ENCODE measurements around the gene DDX3X.

Gene DDX3X

GRCh38 chrX:41327341-41327740, 6.6 kb upstream of the DDX3X start:
- Histone ChIP-seq H3K27me3 (ENCODE audit: control insufficient read depth, insufficient read depth, low read length) (no peaks in the 10 kb centered on the region), H3K4me1 (ENCODE audit: control insufficient read depth, insufficient read depth, low read length) (peaks cover 2% of the 10 kb centered on the region), H3K9me3 (ENCODE audit: control insufficient read depth, insufficient read depth, low read length) (no peaks in the 10 kb centered on the region), H3K27ac (ENCODE audit: low read length) (no peak overlapping the region), H3K4me3 (ENCODE audit: low read length) (no peak overlapping the region), H3K36me3 (ENCODE audit: control insufficient read depth, insufficient read depth, low read length) (no peaks in the 10 kb centered on the region)
- WGBS (ENCODE audit: insufficient coverage, insufficient read length): no CpG with 5 or more reads among the region's 3 CpGs
- DNase-seq (ENCODE audit: low read depth, low spot score): no peak

GRCh38 chrX:41329101-41329500, 4.9 kb upstream of the DDX3X start:
- H3K36me3 ChIP-seq (ENCODE audit: control insufficient read depth, insufficient read depth, low read length): no peaks in the 10 kb centered on the region
- no peaks in the 10 kb centered on the region for H3K9me3 ChIP-seq (ENCODE audit: control insufficient read depth, insufficient read depth, low read length)
- no peak for DNase-seq (ENCODE audit: low read depth, low spot score)
- no peak overlapping the region for H3K4me3 ChIP-seq (ENCODE audit: low read length)
- H3K4me1 ChIP-seq (ENCODE audit: control insufficient read depth, insufficient read depth, low read length): peaks cover 2% of the 10 kb centered on the region
- H3K27me3 ChIP-seq (ENCODE audit: control insufficient read depth, insufficient read depth, low read length): no peaks in the 10 kb centered on the region
- no CpG with 5 or more reads among the region's 3 CpGs for WGBS (ENCODE audit: insufficient coverage, insufficient read length)
- H3K27ac ChIP-seq (ENCODE audit: low read length): no peak overlapping the region

- Histone ChIP-seq H3K27me3 (ENCODE audit: control insufficient read depth, insufficient read depth, low read length) (no peaks in the 10 kb centered on the region), H3K36me3 (ENCODE audit: control insufficient read depth, insufficient read depth, low read length) (no peaks in the 10 kb centered on the region), H3K4me1 (ENCODE audit: control insufficient read depth, insufficient read depth, low read length) (peaks cover 2% of the 10 kb centered on the region), H3K4me3 (ENCODE audit: low read length) (no peak overlapping the region), H3K9me3 (ENCODE audit: control insufficient read depth, insufficient read depth, low read length) (no peaks in the 10 kb centered on the region), H3K27ac (ENCODE audit: low read length) (no peak overlapping the region)
- no CpG with 5 or more reads among the region's 4 CpGs for WGBS (ENCODE audit: insufficient coverage, insufficient read length)
- DNase-seq (ENCODE audit: low read depth, low spot score): no peak
These were observed 2.0 kb upstream of the DDX3X start for GRCh38 chrX:41332005-41332404.

- no peak overlapping the region for H3K27ac ChIP-seq (ENCODE audit: low read length)
- no peaks in the 10 kb centered on the region for H3K9me3 ChIP-seq (ENCODE audit: control insufficient read depth, insufficient read depth, low read length)
- no peaks in the 10 kb centered on the region for H3K27me3 ChIP-seq (ENCODE audit: control insufficient read depth, insufficient read depth, low read length)
- WGBS (ENCODE audit: insufficient coverage, insufficient read length): no CpG with 5 or more reads among the region's 30 CpGs
- no peak for DNase-seq (ENCODE audit: low read depth, low spot score)
- no peaks in the 10 kb centered on the region for H3K36me3 ChIP-seq (ENCODE audit: control insufficient read depth, insufficient read depth, low read length)
- peaks cover 2% of the 10 kb centered on the region for H3K4me1 ChIP-seq (ENCODE audit: control insufficient read depth, insufficient read depth, low read length)
- peak overlapping the region; percentile 66; the same call in 1 of the 2 replicates for H3K4me3 ChIP-seq (ENCODE audit: low read length)
These were observed 1.5 kb upstream of the DDX3X start for GRCh38 chrX:41332408-41333002.

GRCh38 chrX:41333003-41333743, 789 bp upstream of the DDX3X start:
- Histone ChIP-seq H3K4me1 (ENCODE audit: control insufficient read depth, insufficient read depth, low read length) (peaks cover 2% of the 10 kb centered on the region), H3K27me3 (ENCODE audit: control insufficient read depth, insufficient read depth, low read length) (no peaks in the 10 kb centered on the region), H3K36me3 (ENCODE audit: control insufficient read depth, insufficient read depth, low read length) (no peaks in the 10 kb centered on the region), H3K27ac (ENCODE audit: low read length) (no peak overlapping the region), H3K9me3 (ENCODE audit: control insufficient read depth, insufficient read depth, low read length) (no peaks in the 10 kb centered on the region), H3K4me3 (ENCODE audit: low read length) (peak overlapping the region; percentile 95; the same call in 1 of the 2 replicates)
- DNase-seq (ENCODE audit: low read depth, low spot score): peak; percentile 45
- no CpG with 5 or more reads among the region's 64 CpGs for WGBS (ENCODE audit: insufficient coverage, insufficient read length)

- no CpG with 5 or more reads among the region's 77 CpGs for WGBS (ENCODE audit: insufficient coverage, insufficient read length)
- Histone ChIP-seq H3K9me3 (ENCODE audit: control insufficient read depth, insufficient read depth, low read length) (no peaks in the 10 kb centered on the region), H3K27me3 (ENCODE audit: control insufficient read depth, insufficient read depth, low read length) (no peaks in the 10 kb centered on the region), H3K4me3 (ENCODE audit: low read length) (peak overlapping the region; percentile 95), H3K4me1 (ENCODE audit: control insufficient read depth, insufficient read depth, low read length) (peaks cover 2% of the 10 kb centered on the region), H3K36me3 (ENCODE audit: control insufficient read depth, insufficient read depth, low read length) (no peaks in the 10 kb centered on the region), H3K27ac (ENCODE audit: low read length) (no peak overlapping the region)
- DNase-seq (ENCODE audit: low read depth, low spot score): no peak
These were observed 618 bp downstream of the DDX3X start for GRCh38 chrX:41334363-41335197.

- no peaks in the 10 kb centered on the region for H3K36me3 ChIP-seq (ENCODE audit: control insufficient read depth, insufficient read depth, low read length)
These were observed 1.4 kb downstream of the DDX3X start for GRCh38 chrX:41335198-41335957.

GRCh38 chrX:41335958-41336331, 2.0 kb downstream of the DDX3X start:
- Histone ChIP-seq H3K4me1 (ENCODE audit: control insufficient read depth, insufficient read depth, low read length) (peaks cover 2% of the 10 kb centered on the region), H3K27ac (ENCODE audit: low read length) (no peak overlapping the region), H3K4me3 (ENCODE audit: low read length) (peak overlapping the region; percentile 95; the same call in 1 of the 2 replicates), H3K36me3 (ENCODE audit: control insufficient read depth, insufficient read depth, low read length) (no peaks in the 10 kb centered on the region), H3K27me3 (ENCODE audit: control insufficient read depth, insufficient read depth, low read length) (no peaks in the 10 kb centered on the region), H3K9me3 (ENCODE audit: control insufficient read depth, insufficient read depth, low read length) (no peaks in the 10 kb centered on the region)
- DNase-seq (ENCODE audit: low read depth, low spot score): no peak
- no CpG with 5 or more reads among the region's 6 CpGs for WGBS (ENCODE audit: insufficient coverage, insufficient read length)

More at GRCh38 chrX:41335198-41335957, 1.4 kb downstream of the DDX3X start:
- peaks cover 2% of the 10 kb centered on the region for H3K4me1 ChIP-seq (ENCODE audit: control insufficient read depth, insufficient read depth, low read length)
- H3K27me3 ChIP-seq (ENCODE audit: control insufficient read depth, insufficient read depth, low read length): no peaks in the 10 kb centered on the region
- peak overlapping the region; percentile 95; the same call in 1 of the 2 replicates for H3K4me3 ChIP-seq (ENCODE audit: low read length)
- WGBS (ENCODE audit: insufficient coverage, insufficient read length): no CpG with 5 or more reads among the region's 15 CpGs
- no peak for DNase-seq (ENCODE audit: low read depth, low spot score)
- H3K9me3 ChIP-seq (ENCODE audit: control insufficient read depth, insufficient read depth, low read length): no peaks in the 10 kb centered on the region
- no peak overlapping the region for H3K27ac ChIP-seq (ENCODE audit: low read length)

- Histone ChIP-seq H3K36me3 (ENCODE audit: control insufficient read depth, insufficient read depth, low read length) (no peaks in the 10 kb centered on the region; the same call in 1 of the 2 replicates), H3K4me3 (ENCODE audit: low read length) (peak overlapping the region; percentile 95; the same call in 1 of the 2 replicates), H3K9me3 (ENCODE audit: control insufficient read depth, insufficient read depth, low read length) (no peaks in the 10 kb centered on the region), H3K4me1 (ENCODE audit: control insufficient read depth, insufficient read depth, low read length) (peaks cover 2% of the 10 kb centered on the region), H3K27ac (ENCODE audit: low read length) (no peak overlapping the region), H3K27me3 (ENCODE audit: control insufficient read depth, insufficient read depth, low read length) (no peaks in the 10 kb centered on the region)
- DNase-seq (ENCODE audit: low read depth, low spot score): no peak
- no CpG with 5 or more reads among the region's 7 CpGs for WGBS (ENCODE audit: insufficient coverage, insufficient read length)
These were observed 2.5 kb downstream of the DDX3X start for GRCh38 chrX:41336447-41336846.

- DNase-seq (ENCODE audit: low read depth, low spot score): no peak
- no peaks in the 10 kb centered on the region for H3K27me3 ChIP-seq (ENCODE audit: control insufficient read depth, insufficient read depth, low read length)
- no peaks in the 10 kb centered on the region for H3K4me1 ChIP-seq (ENCODE audit: control insufficient read depth, insufficient read depth, low read length)
- no peak overlapping the region for H3K27ac ChIP-seq (ENCODE audit: low read length)
- H3K36me3 ChIP-seq (ENCODE audit: control insufficient read depth, insufficient read depth, low read length): peaks cover under 1% of the 10 kb centered on the region; the same call in 1 of the 2 replicates
- no peak overlapping the region for H3K4me3 ChIP-seq (ENCODE audit: low read length)
- WGBS (ENCODE audit: insufficient coverage, insufficient read length): no CpG with 5 or more reads among the region's 1 CpG
- H3K9me3 ChIP-seq (ENCODE audit: control insufficient read depth, insufficient read depth, low read length): no peaks in the 10 kb centered on the region
These were observed 3.2 kb downstream of the DDX3X start for GRCh38 chrX:41337140-41337539.
